NCI-H510A (cell line): Measurements from ENCODE around the gene NCOA1.
"Not testable (repeated sequence)": the region's sequence is repeated elsewhere in the genome, so short reads cannot be mapped to it uniquely, and the experiment has no call there.

Experiments used
- DNase-seq: peaks from one replicate; lab custom pipeline; 2025; lab: John Stamatoyannopoulos, UW

The NCOA1 gene

GRCh38 chr2:24579053-24579803 is 88.2 kb downstream of the NCOA1 start:
- DNase-seq: no peak

GRCh38 chr2:24580561-24580960 is 89.5 kb downstream of the NCOA1 start:
- no peak for DNase-seq

- DNase-seq: not testable (repeated sequence)
These were observed 90.9 kb downstream of the NCOA1 start for GRCh38 chr2:24581971-24582370.

GRCh38 chr2:24586955-24587354 is 95.9 kb downstream of the NCOA1 start:
- no peak for DNase-seq

GRCh38 chr2:24588294-24588693 is 97.2 kb downstream of the NCOA1 start:
- no peak for DNase-seq

GRCh38 chr2:24592441-24593100 is 101.5 kb downstream of the NCOA1 start:
- no peak for DNase-seq

GRCh38 chr2:24594283-24594682 is 103.2 kb downstream of the NCOA1 start:
- DNase-seq: no peak

GRCh38 chr2:24597181-24597870 is 106.3 kb downstream of the NCOA1 start:
- no peak for DNase-seq

- not testable (repeated sequence) for DNase-seq
These were observed 109.1 kb downstream of the NCOA1 start for GRCh38 chr2:24600140-24600539.

GRCh38 chr2:24611631-24612030 is 120.6 kb downstream of the NCOA1 start:
- no peak for DNase-seq

- DNase-seq: peak; percentile 57
These were observed 122.2 kb downstream of the NCOA1 start for GRCh38 chr2:24613154-24613814.

- no peak for DNase-seq
These were observed 125.6 kb downstream of the NCOA1 start for GRCh38 chr2:24616616-24617015.

- DNase-seq: no peak
These were observed 126.4 kb downstream of the NCOA1 start for GRCh38 chr2:24617424-24617823.

GRCh38 chr2:24618144-24618543 is 127.1 kb downstream of the NCOA1 start:
- no peak for DNase-seq

- DNase-seq: no peak
These were observed 127.6 kb downstream of the NCOA1 start for GRCh38 chr2:24618680-24619079.

GRCh38 chr2:24620936-24621335 is 129.9 kb downstream of the NCOA1 start:
- no peak for DNase-seq

GRCh38 chr2:24621779-24622538 is 130.9 kb downstream of the NCOA1 start:
- DNase-seq: no peak

GRCh38 chr2:24623535-24623934 is 132.5 kb downstream of the NCOA1 start:
- DNase-seq: no peak

- no peak for DNase-seq
These were observed 134.7 kb downstream of the NCOA1 start for GRCh38 chr2:24625728-24626127.

GRCh38 chr2:24626131-24626530 is 135.1 kb downstream of the NCOA1 start:
- DNase-seq: no peak

- DNase-seq: no peak
These were observed 137.7 kb downstream of the NCOA1 start for GRCh38 chr2:24628746-24629145.

GRCh38 chr2:24632172-24632571 is 141.1 kb downstream of the NCOA1 start:
- DNase-seq: no peak
